Islet of Langerhans (tissue), 1 donor: ENCODE results near the gene MPHOSPH8.

Experiments used
- FAIRE-seq: peaks from one replicate; lab custom pipeline; 2011; peaks lifted over from hg19 to GRCh38; lab: Jason Lieb, UNC

MPHOSPH8 gene

DNA sequence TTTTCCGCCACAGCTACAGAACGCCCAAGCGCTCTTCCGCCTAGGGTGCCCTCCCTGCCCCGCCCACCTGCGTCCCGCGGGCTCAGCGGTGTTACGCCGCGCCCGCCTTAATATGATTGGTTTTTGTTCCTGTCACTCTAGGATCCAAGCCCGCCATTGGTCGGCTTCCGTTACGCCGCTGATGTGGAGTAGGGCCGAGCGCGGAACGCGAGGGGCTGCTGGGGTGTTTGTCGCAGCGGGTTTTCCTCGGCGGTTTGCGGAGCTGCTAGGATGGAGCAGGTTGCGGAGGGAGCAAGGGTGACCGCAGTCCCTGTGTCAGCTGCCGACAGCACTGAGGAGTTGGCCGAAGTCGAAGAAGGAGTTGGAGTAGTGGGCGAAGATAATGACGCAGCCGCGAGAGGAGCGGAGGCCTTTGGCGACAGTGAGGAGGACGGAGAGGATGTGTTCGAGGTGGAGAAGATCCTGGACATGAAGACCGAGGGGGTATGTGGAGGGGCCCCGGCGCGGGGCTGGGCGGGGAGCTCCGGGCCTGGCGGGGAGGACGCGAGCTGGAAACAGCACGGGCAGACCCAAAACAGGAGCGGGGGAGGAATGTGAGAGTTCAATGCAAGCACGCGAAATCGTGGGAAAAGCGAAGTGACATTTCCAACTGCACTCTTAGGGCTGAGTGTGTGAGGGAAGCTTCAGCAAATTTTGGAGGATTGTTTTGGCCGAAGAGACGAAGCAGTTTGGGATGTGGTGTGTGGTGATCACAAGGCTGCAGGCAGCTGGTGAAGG, at the start of gene MPHOSPH8:
TSS of gene MPHOSPH8 (plus strand) at position 181 of the 777 bp plus-strand sequence. CDS start at position 271, 90 bp downstream.
- FAIRE-seq = no peak

- FAIRE-seq = no peak
Measured at GRCh38 chr13:19586904-19587634, 46.4 kb upstream of the MPHOSPH8 start.

DNA sequence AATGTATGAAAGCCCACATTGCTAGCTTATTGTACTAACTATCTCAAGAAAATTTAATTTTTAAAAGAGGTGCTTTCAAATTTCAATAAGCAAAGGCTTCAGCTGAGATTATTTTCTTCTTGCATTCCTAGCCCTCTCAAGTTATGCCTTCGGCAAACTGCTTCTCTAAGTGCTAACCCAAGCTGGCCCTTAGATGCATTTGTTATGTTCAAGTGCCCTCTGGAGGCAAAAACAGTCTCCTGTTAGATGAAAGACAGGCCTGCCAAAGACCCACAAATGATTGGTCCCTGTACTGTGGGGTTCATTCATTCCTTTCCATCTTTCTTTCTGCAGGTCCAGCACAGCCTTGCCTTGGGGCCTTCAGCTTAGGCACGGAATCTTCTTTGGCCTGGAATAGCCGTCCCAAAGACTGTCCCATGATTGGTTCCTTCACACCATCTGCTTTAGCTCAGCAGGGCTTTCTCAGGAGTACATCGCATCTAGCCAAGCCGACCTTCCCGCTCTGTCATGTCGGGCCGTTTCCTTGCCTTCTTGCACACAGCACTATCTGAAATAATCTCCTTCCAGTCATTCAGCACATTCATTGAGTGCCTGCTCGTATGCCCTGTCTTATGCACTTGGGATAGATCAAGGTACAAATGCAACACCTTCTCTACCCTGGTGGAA, 45.7 kb upstream of the MPHOSPH8 start:
- no peak for FAIRE-seq

GRCh38 chr13:19589312-19589711, 44.1 kb upstream of the MPHOSPH8 start:
- FAIRE-seq = no peak

DNA sequence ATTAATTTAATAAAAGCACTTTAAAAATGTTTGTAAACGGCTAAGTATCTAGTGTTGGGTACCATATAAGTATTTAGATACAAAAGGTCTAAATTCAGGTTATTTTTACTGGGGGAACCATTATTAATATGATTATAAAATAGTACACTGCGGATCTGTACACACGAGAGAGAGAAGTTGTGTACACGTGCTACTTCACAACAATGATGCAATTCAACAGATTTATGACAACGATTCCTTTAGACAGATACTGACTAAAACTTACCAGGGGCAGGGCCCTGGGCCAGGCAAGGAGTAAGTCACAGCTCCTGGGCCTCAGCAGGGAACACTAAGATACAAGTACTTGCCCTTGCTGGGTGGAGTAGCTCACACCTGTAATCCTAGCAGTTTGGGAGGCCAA, 43.0 kb upstream of the MPHOSPH8 start:
- FAIRE-seq = no peak

- FAIRE-seq = no peak
Measured at GRCh38 chr13:19591864-19592263, 41.6 kb upstream of the MPHOSPH8 start.

DNA sequence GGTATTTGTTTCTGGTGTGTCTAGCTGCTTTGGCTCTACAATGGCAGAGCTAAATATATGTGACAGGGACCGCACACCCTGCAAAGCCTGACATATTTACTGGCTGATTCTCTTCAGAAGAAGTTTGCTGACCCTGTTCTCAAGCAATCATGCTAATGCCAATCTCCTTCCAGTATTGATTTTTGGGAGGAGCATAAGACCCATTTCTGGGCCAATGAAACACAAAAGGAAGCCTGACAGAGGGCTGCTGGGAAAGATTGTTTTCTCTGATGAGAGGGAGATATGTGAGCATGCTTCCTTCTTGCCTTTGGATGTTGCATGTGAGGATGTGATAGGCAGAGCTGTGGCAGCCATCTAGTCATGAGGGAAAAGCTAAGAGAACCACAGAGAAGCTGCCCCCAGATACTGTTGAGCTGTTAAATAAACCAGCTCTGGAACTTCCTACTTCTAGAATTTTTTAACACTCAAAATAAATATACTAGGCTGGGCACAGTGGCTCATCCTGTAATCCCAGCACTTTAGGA, 40.7 kb upstream of the MPHOSPH8 start:
- no peak for FAIRE-seq

DNA sequence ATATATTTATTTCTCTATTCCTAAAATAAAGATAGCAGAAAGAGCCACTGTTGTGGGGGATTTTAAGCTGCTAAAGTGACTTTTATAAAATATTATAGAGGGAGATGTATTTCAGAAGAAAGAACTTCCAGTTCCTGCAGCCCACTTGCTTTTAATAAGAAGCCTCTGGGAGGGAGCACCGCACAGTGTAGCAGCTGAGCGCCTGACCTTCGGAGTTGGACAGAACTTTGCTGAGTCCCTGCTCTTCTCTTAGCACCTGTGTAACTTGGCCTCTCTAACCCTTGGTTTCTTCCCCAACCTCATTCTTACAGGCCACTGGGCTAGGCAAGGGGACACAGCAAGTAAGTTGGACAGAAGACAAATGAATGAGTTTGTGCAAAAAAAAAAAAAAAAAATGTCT, 37.4 kb upstream of the MPHOSPH8 start:
- no peak for FAIRE-seq

- FAIRE-seq = no peak
Measured at GRCh38 chr13:19596960-19597361, 36.5 kb upstream of the MPHOSPH8 start.

GRCh38 chr13:19597523-19597922, 35.9 kb upstream of the MPHOSPH8 start:
- no peak for FAIRE-seq

GRCh38 chr13:19601749-19602725, 31.4 kb upstream of the MPHOSPH8 start:
- no peak for FAIRE-seq

- FAIRE-seq = no peak
Measured at GRCh38 chr13:19604306-19604705, 29.2 kb upstream of the MPHOSPH8 start.

DNA sequence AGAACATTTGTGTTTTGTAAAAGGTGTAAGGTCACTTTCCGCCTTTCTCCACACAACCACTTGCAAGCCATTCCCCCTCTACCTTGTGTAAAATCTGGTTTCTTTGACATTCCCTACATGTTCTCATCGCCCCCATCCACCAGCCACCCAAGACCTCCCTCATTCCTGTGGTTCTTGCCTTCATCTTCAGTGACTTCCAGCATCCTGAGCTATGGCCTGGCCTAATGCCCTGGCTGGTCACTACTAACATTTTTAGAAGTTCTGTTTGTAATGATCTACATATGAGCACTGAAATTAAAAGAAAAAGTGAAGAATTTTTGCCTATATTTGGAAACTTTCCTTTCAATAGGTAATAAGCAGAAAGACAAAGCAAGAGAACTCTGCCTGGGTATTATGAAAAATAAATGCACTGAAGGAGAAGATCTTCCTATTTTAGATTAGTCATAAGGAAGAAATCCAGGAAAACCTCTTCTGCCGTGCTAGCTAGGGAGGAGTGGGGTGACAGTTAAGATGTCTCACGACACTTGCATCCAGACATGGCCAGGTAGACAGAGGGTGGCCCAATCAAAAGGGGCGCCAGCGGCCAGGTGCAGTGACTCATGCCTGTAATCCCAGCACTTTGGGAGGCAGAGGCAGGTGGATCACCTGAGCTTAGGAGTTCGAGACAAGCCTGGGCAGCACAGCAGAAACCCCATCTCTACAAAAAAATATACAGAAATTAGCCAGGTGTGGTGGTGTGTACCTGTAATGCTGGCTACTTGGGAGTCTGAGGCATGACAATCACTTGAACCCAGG, 28.1 kb upstream of the MPHOSPH8 start:
- FAIRE-seq = no peak

DNA sequence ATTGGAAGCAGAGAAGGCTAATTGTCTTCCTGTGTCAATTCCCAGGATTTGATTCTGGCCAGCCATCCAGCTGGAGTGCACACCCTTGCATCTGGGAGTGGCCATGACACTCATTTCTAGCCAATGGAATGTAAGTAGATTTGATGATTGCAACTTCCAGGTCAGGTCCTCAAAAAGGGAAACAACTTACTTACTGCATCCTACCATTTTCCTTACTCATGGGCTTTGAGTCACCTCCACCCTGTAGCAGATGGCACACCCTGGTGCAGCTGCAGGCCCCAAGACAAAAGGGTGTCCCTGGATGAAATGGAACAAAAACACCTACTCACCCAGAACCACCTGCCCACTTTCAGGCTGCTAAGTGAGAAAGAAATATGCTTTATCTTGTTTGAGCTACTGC, 27.3 kb upstream of the MPHOSPH8 start:
- FAIRE-seq = no peak

DNA sequence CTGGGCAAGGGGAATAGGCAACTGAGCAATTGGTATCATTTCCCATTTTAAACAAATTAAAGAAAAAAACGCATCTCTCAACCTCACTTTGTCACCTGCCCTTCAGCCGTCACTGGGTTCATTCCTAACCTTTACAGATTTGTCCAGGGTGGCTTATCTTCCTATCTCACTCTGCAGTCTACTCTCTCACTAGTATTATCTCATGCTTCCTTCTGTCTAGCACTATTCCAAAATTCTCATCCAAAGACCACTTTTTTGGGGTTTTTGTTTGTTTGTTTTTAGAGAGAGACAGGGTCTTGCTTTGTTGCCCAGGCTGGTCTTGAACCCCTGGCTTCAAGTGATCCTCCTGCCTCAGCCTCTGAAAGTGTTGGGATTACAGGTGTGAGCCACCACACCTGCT, 26.7 kb upstream of the MPHOSPH8 start:
- no peak for FAIRE-seq

- FAIRE-seq = no peak
Measured at GRCh38 chr13:19607523-19608078, 25.9 kb upstream of the MPHOSPH8 start.

DNA sequence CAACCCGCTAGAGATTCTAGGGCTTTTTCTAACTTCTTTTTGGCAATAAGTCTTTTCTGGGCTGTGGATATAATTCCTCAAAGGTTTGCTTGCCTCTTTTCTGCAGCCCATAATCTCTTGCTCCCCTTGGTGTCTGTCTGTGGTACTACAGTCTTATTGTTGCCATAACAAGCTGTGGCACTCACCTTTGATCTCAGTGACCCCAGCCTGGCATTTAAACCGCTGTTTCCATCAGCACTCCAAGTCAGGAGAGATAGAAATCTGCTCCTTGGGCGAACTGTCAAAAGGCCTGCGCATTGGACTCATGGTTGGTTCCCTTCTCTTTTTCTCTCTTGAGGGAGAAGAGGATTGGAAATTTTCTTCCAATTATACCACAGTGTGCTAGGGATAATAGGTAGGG, 14.5 kb upstream of the MPHOSPH8 start:
- FAIRE-seq = no peak

GRCh38 chr13:19622193-19622592, 11.3 kb upstream of the MPHOSPH8 start:
- FAIRE-seq = no peak

GRCh38 chr13:19624265-19624664, 9.2 kb upstream of the MPHOSPH8 start:
- no peak for FAIRE-seq

DNA sequence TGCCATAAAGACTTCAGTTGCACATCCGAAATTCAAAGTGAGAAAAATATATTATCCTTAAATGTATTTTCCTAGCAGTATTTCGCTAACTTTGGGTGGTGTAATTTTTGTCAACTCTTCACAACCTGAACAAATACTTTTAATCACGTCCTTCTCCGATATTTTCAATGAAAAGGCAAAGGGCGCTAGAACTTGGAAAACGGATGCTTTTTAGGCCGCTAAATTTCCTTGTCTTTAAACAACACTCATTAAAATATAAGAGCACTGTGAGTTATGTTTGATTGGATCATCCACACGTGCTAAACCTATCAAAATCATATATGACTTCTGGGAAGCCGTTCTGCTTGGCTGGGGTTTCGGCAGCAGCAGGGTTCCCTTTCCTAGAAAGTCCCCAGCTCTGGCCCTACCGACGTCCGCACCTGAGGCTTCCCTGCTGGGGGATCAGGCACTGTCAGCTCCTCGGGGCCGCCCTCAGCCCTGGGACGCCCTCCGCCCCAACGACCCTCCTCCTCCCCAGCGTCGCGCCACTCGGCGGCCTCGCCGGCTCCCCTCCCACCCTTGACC, 462 bp upstream of the MPHOSPH8 start:
- no peak for FAIRE-seq
